HG02852 (cell line): ENCODE data around the gene BTNL8.

ENCODE experiments used
- ATAC-seq: cut with Tn5 transposase; IDR thresholded peaks from one replicate; pipeline ENCODE4 v1.9.1; 2021; ENCODE audit warnings: mild to moderate bottlenecking, moderate library complexity; ENCODE audit not compliant: unreplicated experiment

BTNL8 gene

DNA sequence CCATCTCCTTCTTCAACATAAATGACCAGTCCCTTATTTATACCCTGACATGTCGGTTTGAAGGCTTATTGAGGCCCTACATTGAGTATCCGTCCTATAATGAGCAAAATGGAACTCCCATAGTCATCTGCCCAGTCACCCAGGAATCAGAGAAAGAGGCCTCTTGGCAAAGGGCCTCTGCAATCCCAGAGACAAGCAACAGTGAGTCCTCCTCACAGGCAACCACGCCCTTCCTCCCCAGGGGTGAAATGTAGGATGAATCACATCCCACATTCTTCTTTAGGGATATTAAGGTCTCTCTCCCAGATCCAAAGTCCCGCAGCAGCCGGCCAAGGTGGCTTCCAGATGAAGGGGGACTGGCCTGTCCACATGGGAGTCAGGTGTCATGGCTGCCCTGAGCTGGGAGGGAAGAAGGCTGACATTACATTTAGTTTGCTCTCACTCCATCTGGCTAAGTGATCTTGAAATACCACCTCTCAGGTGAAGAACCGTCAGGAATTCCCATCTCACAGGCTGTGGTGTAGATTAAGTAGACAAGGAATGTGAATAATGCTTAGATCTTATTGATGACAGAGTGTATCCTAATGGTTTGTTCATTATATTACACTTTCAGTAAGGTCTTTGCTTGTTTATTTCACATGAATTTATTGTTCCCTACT is 51.5 kb downstream of the BTNL8 start:
- ATAC-seq, result no peak

DNA sequence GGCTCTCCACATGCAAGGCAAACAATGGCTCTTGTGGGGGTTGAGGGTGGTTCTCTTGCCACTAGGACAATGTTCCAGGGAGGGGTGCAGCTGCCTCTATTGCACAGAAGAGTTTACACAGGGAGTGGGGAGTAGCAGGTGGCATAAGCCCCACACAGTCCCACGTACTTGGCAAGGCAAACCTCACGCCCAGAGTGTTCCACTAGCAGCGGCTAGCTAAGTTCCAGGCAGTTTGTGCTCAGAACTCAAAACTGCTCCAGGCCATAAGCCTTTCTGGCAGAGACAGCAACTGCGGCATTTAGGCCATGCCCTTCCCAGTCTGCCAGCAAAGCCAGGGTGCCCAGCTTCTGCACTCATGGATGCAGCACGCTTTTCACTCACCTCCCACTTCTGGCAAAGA is 60.7 kb downstream of the BTNL8 start:
- ATAC-seq, result no peak

DNA sequence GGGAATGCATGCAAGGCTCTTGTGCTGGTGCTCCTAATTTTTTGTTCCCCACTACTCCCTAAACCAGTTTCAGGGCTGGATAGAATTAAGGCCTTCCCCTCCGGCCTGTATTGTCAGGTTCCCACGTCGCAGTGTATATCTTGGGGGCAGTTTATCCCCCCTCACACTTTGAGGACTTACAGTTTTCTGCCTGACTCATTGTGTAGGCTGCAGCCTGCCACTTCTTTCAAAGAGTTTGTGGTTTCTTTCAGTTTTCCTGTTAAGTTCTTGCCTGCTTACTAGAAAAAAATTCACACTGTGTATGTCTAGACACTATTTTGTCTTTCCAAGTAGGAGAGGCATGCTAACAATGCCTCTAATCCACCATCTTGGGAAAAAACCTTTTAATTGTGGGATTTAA is 61.2 kb downstream of the BTNL8 start:
- ATAC-seq, result no peak

DNA sequence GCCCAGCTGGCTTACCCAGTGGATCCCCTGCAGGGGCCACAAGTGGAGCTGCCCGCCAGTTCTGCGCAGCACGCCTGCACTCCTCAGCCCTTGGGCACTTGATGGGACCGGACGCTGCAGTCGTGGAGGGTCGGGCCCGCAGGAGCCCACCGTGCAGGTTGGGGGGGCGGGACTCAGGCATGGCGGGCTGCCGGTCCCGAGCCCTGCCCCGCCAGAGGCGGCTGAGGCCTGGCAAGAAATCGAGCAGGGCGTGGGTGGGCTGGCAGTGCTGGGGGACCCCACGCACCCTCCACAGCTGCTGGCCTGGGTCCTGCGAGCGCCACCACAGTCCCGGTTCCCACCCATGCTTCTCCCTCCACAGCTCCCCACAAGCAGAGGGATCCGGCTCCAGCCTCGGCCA is 70.4 kb downstream of the BTNL8 start:
- no peak for ATAC-seq

DNA sequence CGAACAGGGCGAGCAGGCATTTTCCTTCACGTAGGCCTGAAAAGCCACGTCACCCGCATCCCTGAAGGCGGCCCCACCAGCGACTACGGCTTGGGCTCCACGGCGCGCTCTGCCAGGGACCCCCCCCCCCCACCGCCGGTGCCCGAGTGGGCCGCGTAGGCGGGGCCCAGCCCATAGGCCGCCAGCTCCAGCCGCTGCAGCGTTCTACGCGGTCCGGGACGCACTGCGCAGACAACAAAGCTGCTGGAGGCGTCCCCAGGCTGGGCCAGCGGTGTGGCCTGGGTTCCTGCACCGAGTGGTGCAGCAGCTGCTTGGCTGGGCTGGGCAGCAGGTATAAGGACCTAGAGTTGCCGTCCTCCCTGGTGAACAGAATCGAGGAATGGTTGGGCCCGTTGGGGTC is 71.4 kb downstream of the BTNL8 start:
- ATAC-seq, result no peak

DNA sequence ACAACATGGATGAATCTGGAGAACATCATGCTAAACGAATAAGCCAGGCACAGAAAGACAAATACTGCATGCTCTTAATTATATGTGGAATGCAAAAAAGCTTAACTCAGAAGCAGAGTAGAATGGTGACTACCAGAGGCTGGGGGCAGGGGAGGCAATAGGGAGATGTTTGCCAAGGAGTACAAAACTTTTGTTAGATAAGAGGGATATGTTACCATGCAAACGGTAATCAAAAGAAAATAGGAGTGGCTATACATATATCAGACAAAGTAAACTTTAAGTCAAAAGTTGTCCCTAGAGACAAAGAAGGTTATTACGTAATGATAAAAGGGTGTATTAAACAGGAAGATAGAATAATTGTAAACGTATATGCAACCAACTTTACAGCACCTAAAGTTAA is 71.9 kb downstream of the BTNL8 start:
- ATAC-seq, result no peak

DNA sequence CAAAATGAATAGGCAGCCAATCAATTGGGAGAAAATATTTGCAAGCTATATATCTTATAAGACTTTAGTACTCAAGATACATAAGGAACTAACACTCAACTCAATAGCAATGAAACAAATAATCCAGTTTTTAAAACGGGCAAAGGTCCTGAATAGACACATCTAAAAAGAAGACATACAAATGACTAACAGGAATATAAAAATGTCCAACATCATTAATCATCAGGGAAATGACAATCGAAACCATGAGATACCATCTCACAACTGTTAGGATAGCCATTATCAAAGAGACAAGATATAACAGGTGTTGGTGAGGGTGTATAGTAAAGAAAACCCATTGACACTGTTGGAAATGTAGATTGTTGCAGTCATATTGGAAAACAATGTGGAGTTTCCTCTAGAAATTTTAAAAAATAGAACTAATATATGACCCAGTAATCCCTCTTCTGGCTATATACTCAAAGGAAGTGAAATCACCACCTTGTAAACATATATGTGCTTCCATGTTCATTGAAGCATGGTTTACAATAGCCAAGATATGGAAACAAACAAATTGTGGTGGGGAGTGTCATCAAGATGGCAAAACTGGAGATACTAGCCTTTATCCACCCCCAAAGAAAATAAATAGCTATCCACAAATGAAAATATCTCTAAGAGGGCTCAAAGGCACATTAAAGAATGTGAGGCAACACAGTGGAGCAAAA is 75.8 kb downstream of the BTNL8 start:
- ATAC-seq, result no peak

DNA sequence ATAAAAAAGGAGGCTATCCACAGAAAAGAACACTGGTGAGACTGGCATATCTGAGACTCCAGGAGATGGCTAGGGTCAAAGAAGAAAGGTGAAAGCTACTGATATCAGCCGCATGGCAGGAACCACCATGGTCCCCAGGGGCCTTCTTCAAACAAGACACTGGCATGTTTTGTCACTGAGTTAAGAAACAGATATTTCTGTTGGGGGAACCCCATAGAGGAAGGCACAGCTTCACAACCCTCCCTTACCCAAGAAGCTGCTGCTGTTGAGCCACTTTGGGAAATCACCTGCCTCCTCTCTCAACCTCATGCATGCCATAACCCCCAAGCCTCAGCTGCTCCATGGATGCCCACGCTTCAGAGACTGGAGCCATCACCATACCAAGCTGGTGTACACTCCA is 76.4 kb downstream of the BTNL8 start:
- peak; percentile 54 for ATAC-seq

DNA sequence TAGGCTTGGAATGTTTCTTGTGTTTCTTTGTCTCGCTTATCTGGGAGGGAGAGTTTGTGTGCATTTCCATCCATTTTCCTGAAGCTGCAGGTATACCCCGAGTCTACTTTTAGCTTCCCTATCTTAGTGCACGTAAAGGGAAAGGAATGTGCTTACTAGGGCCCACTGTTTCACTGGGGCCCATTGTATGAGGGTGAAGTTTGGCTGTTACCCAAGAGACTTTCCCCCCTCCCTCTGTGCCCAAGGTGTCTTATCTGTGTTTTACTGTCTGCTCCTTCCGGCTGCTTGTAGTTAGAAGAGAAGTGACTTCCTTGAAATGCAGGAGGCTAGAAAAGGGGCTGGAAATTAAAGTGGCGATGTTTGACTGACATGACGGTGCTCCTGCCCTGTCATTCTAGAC is 77.6 kb downstream of the BTNL8 start:
- no peak for ATAC-seq

DNA sequence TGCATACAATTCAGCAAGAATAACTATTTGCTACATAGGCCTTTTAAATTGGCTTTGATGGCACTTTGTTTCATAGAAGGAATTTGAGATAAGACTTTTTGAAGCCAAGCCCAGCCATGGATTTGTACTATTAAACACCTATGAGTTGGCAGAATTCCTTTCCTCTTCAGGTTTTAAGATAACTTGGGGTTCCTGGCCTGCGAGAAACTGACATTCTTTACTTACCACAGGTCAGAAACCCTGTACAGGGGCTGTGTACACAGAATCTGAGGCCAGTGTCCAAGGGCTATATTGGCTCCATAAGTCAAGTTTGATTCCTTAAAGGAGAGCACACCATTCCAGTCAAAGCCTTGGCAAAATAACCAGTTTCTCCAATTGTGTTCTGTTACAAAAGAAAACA is 78.9 kb downstream of the BTNL8 start:
- no peak for ATAC-seq

DNA sequence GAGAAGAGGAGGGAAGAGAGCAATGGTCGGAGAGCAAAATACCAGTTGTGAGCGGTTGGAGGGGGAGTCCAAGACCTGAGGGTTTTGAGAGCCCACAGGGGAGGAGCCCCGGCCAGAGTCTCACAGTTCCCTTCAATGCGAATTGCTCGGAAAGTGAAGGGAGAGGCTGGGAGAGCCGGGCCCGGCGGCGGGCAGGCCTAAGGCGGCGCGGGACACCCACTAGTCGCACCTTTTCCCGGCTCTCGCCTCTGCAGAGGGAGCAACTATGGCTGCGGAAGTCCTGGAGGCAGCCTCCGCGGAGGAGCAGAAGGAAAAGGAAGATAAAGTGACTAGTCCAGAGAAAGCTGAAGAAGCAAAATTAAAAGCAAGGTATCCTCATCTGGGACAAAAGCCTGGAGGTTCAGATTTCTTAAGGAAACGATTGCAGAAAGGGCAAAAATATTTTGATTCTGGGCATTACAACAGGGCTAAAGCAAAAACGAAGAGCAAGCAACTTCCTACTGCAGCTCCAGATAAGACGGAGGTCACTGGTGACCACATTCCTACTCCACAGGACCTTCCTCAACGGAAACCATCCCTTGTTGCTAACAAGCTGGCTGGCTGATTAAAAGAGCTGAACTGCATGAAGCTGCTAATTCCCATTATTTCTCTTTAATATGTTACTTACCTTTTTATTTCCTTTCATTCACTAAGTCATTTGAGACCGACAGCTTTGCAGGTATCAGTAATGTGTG is 83.2 kb downstream of the BTNL8 start:
- no peak for ATAC-seq

DNA sequence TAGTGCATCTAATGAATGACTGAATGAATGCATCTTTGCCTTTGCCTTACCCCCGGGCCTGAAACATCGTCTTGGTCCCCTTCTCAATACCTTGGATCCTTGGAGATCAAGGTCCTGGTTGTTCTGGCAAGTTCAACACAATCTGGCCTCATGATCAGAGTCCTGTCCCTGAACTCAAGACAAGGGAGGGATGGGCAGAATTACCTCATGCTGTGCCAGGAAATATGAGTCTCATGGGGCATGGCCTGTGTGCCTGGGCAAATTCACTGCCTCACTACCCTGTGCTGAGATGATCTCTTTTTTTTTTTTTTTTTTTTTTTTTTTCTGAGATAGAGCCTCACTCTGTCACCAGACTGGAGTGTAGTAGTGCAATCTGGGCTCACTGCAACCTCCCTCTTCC is 89.1 kb downstream of the BTNL8 start:
- no peak for ATAC-seq

DNA sequence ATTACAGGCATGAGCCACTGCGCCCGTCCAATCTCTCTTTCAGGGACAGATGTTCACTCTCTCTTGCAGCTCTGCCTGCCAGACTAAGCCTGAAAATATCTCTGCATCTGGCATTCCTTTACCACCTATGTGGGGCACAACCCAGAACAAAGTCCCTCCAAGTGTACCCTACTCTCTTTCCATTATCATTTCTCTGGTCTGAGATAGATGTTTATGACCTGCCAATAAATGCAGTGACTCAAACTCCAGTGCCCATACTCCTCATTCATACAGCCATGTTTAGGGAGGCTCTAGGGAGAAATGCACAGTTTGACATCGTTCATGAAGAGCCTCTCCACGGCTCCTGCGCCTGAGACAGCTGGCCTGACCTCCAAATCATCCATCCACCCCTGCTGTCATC is 89.6 kb downstream of the BTNL8 start, which contains the start of gene BTNL3:
BTNL3 (plus strand) TSS at position 255 of the 400 bp plus-strand sequence. CDS start 183 bp downstream, outside the sequence.
- ATAC-seq, result no peak

DNA sequence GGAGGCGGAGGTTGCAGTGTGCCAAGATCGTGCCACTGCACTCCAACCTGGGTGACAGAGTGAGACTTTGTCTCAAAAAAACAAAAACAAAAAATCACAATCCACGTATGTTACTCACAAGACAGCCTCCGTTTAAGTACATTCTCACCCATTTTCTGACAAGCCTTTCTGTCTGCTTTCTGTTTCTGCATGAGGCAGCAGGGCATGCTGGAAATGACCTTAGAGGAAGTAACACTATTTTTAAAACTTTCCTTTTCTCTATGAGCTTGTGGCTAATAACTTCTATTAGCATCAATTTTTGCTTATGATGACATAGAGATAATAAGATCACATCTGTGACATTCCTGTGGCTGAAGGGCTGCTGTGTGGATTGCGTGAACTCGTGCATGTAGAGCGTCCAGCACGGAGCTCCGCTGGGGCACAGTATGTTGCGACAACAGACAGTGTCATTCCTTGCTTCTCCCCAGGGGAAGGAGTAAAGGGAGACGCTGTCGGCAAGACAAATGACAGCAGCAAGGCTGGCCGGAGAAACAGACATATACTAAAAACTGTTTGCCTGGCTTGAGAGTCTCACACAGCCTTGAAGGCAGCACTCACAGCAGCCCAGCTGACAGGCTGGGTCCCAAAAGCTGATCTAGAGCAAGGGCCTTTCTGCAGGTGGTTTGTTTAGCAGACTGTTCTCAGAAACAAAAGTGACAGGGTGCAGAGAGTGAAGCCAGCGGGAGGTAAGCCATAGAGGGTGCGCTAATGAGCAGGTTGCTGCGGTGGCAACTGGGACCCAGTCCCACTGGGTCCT is 91.3 kb downstream of the BTNL8 start:
- no peak for ATAC-seq

DNA sequence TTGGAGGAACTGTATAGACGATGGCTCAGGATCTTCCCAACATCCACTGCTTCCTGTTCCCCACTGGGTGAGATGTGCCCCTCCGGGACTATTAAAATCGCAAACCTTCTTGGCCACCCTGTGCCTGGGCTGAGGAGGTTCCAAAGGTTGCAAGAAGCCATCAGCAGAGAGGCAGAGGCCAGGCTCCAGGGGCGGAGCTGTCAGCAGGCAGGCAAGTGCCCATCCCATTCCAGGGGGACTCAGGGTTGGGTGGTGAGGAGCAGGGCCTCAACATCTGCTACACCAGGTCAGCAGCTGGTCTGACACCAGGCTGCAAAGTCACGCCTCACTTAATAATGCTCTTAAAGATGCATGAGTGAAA is 91.9 kb downstream of the BTNL8 start:
- ATAC-seq, result no peak
